K562 (cell line): ENCODE results near the gene GABRB1. TPM values are rescaled to one million over a fixed set of nuclear protein-coding genes. Genes with fewer than 3 reads are reported as not detected.

Experiments
- ATAC-seq: fragments of 200-7000 bp; cut with Tn5 transposase; 3 replicates; pipeline ENCODE4 v1.9.1; 2020; ENCODE audit warnings: moderate library complexity
- BruUV-seq: library from RNA; stranded (reverse); fragments of 400-500 nt; replicated peaks from 2 replicates; lab custom pipeline; 2021; lab: Mats Ljungman, UMichigan
- CTCF ChIA-PET: fragments of 300-600 bp; formaldehyde crosslinking; extraction: SDS; loops from one replicate; lab custom pipeline; 2021; ENCODE audit warnings: low intra/inter-chr PET ratio; lab: Yijun Ruan, JAX
- POLR2A ChIA-PET: fragments of 300-600, 350-650 bp; sonication (Branson Sonifier 250); formaldehyde crosslinking; extraction: SDS; loops from one replicate; lab custom pipeline; 2021; ENCODE audit warnings: antibody characterized with exemption, inconsistent platforms; lab: Yijun Ruan, JAX
- DNase-seq, 4 experiments: peaks; one replicate each; pipeline versions ENCODE4 v3.0.0 to v3.0.0-alpha.2; 2011 to 2018; ENCODE audit warnings: low spot score in 3 of 4, mixed read lengths in 3 of 4; ENCODE audit errors: extremely low read depth in 1 of 4
- FAIRE-seq: peaks from 2 replicates; lab custom pipeline; 2011; peaks lifted over from hg19 to GRCh38; lab: Jason Lieb, UNC
- H2AFZ ChIP-seq: 2 replicates; pipeline ENCODE4 v1.6.0; 2011; ENCODE audit warnings: low read depth, low read length, control low read depth, inconsistent platforms
- H3K27ac ChIP-seq: fragments of 200-600 bp; 3 replicates; pipeline ENCODE4 v1.8.0; 2011; ENCODE audit warnings: low read depth, mild to moderate bottlenecking, control low read depth, inconsistent platforms, low read length, moderate library complexity, mixed read lengths; ENCODE audit errors: extremely low read depth
- H3K27me3 ChIP-seq, 2 experiments: fragments of 300-600 bp in 1 of 2; 2 replicates in 1 of 2; 3 replicates in 1 of 2; pipeline versions ENCODE4 v1.6.0 to v1.8.0; 2011; ENCODE audit warnings: inconsistent platforms in 2 of 2, low read length in 2 of 2, mild to moderate bottlenecking in 1 of 2, mixed read lengths in 1 of 2, moderate library complexity in 1 of 2; ENCODE audit not compliant: control insufficient read depth in 2 of 2, insufficient read depth in 2 of 2
- H3K36me3 ChIP-seq: fragments of 300-600 bp; 3 replicates; pipeline ENCODE4 v1.8.0; 2011; ENCODE audit warnings: mild to moderate bottlenecking, low read length, inconsistent platforms; ENCODE audit not compliant: control insufficient read depth, insufficient read depth
- H3K4me1 ChIP-seq, 2 experiments: fragments of 200-600 bp in 1 of 2; replicated peaks in 1 of 2; 2 replicates in 1 of 2; 3 replicates in 1 of 2; pipeline versions ENCODE4 v1.5.1 to v1.8.0; 2011; ENCODE audit warnings: inconsistent platforms in 2 of 2, low read length in 2 of 2, mild to moderate bottlenecking in 1 of 2, mixed read lengths in 1 of 2, moderate library complexity in 1 of 2; ENCODE audit not compliant: control insufficient read depth in 2 of 2, insufficient read depth in 2 of 2
- H3K4me2 ChIP-seq: 2 replicates; pipeline ENCODE4 v1.6.1; 2011; ENCODE audit warnings: low read length, control low read depth, inconsistent platforms, mixed read lengths; ENCODE audit not compliant: insufficient read depth
- H3K4me3 ChIP-seq: fragments of 200-600 bp; sonication (generic), shearing (Covaris generic); 2 replicates; pipeline ENCODE4 v1.5.1; 2016; ENCODE audit warnings: control low read depth, inconsistent platforms
- H3K79me2 ChIP-seq: fragments of 200-600 bp; 3 replicates; pipeline ENCODE4 v1.8.0; 2011; ENCODE audit warnings: low read length, inconsistent platforms; ENCODE audit not compliant: control insufficient read depth, insufficient read depth
- H3K9ac ChIP-seq, 2 experiments: 2 replicates each; pipeline versions ENCODE4 v1.6.0 to v1.6.1; 2011; ENCODE audit warnings: low read depth in 2 of 2, low read length in 2 of 2, control low read depth in 1 of 2, inconsistent platforms in 1 of 2, mild to moderate bottlenecking in 1 of 2, mixed read lengths in 1 of 2; ENCODE audit not compliant: insufficient read depth in 1 of 2
- H3K9me1 ChIP-seq: one replicate; pipeline ENCODE4 v1.6.0; 2011; ENCODE audit warnings: inconsistent platforms, mild to moderate bottlenecking, low read length, moderate library complexity; ENCODE audit not compliant: control insufficient read depth, insufficient read depth
- H3K9me3 ChIP-seq: replicated peaks from 2 replicates; pipeline ENCODE4 v1.5.1; 2011; ENCODE audit warnings: low read depth, low read length, inconsistent platforms; ENCODE audit not compliant: control insufficient read depth, insufficient read depth
- H4K20me1 ChIP-seq: replicated peaks from 2 replicates; pipeline ENCODE4 v1.6.1; 2011; ENCODE audit warnings: low read length, inconsistent platforms, mixed read lengths; ENCODE audit not compliant: control insufficient read depth, insufficient read depth
- CBX2 ChIP-seq: fragments of 200-600 bp; sonication (generic); IDR thresholded peaks from one replicate; pipeline ENCODE4 v1.6.1; 2012; ENCODE audit warnings: mild to moderate bottlenecking, low read length, inconsistent platforms; ENCODE audit not compliant: insufficient read depth, poor library complexity, severe bottlenecking
- CHD1 ChIP-seq: fragments of 200-600 bp; sonication (generic); IDR thresholded peaks from one replicate; pipeline ENCODE4 v1.6.1; 2012; ENCODE audit warnings: mild to moderate bottlenecking, moderate library complexity, low read length, inconsistent platforms
- DPF2 ChIP-seq: fragments of 450-650 bp; IDR thresholded peaks from 2 replicates; pipeline ENCODE4 v1.6.1; 2016
- KLF1 ChIP-seq: fragments of 450-650 bp; IDR thresholded peaks from 2 replicates; pipeline ENCODE4 v1.6.1; 2016; ENCODE audit warnings: missing genetic modification characterization, missing compliant biosample characterization
- NFE2 ChIP-seq: IDR thresholded peaks from 2 replicates; pipeline ENCODE4 v1.6.1; 2014; ENCODE audit warnings: antibody characterized with exemption, low read depth
- POLR2AphosphoS5 ChIP-seq: IDR thresholded peaks from 2 replicates; pipeline ENCODE4 v1.6.1; 2011; ENCODE audit warnings: mild to moderate bottlenecking, low read depth, low read length, moderate library complexity; ENCODE audit not compliant: control insufficient read depth, insufficient read depth
- TAF1 ChIP-seq: IDR thresholded peaks from 2 replicates; pipeline ENCODE4 v1.6.1; 2011; ENCODE audit warnings: mild to moderate bottlenecking, low read length, moderate library complexity; ENCODE audit not compliant: insufficient read depth, control insufficient read depth, severe bottlenecking; ENCODE audit errors: extremely low read depth
- ZFX ChIP-seq: sonication (generic); formaldehyde crosslinking; IDR thresholded peaks from 2 replicates; pipeline ENCODE4 v1.8.0; 2022; ENCODE audit warnings: mild to moderate bottlenecking, missing genetic modification reagents, moderate library complexity
- ZNF41 ChIP-seq: fragments of 250-450 bp; sonication (Bioruptor Pico); conservative IDR thresholded peaks from 2 replicates; pipeline ENCODE4 v1.4.0; 2020; ENCODE audit warnings: mild to moderate bottlenecking
- ZNF655 ChIP-seq: fragments of 250-450 bp; sonication (Bioruptor Pico); IDR thresholded peaks from 2 replicates; pipeline ENCODE4 v1.5.0; 2021
- ZNF695 ChIP-seq: fragments of 450-650 bp; formaldehyde crosslinking; IDR thresholded peaks from 2 replicates; pipeline ENCODE4 v1.4.0; 2020; ENCODE audit warnings: mild to moderate bottlenecking, moderate library complexity
- in situ Hi-C: fragments of 300-500 bp; cut with MboI; formaldehyde crosslinking; loops from 4 replicates; pipeline ENCODE4 v1.15.0; 2018; ENCODE audit warnings: inconsistent platforms, mixed read lengths
- intact Hi-C: fragments of 100-400 bp; cut with micrococcal nuclease; formaldehyde crosslinking; loops from 2 replicates; pipeline ENCODE4 v1.14.2; 2022
- polyA plus RNA-seq, 8 experiments: library from polyadenylated mRNA; depleted of rRNA in 4 of 8; stranded (reverse) in 5 of 8; unstranded in 3 of 8; fragments of >200 nt; fragmentation: Nextera tagmentation in 2 of 8; fragmentation: Illumina TruSeq in 1 of 8; extraction: Ambion mirVana in 2 of 8; extraction: Trizol in 1 of 8; gene quantifications; 2 replicates each; pipeline versions ENCODE4 v1.2.1 to v1.2.3, GENCODE V29; 2011 to 2014; ENCODE audit warnings: inconsistent platforms in 1 of 8, missing spikeins in 1 of 8
- total RNA-seq, 7 experiments: library from RNA; depleted of rRNA in 6 of 7; stranded (reverse); fragments of >200 nt in 6 of 7; fragmentation: Illumina TruSeq in 2 of 7; extraction: Trizol in 2 of 7; gene quantifications; 2 replicates each; pipeline versions ENCODE4 v1.2.1 to v1.2.3, GENCODE V29; 2011 to 2021; ENCODE audit warnings: low replicate concordance in 1 of 7

GABRB1 gene
- total and polyA plus RNA-seq, 9 of the 15 experiments (the other 6 are each of a cell fraction or from before 2014, with no cell fraction given) = not detected

GRCh38 chr4:47373174-47373573 lies 341.8 kb downstream of the GABRB1 start:
- TF ChIP-seq ZFX (CRISPR knock-in tag) (no peak), ZNF655 (CRISPR knock-in tag) (no peak), DPF2 (no peak), KLF1 (tag) (no peak), POLR2AphosphoS5 (no peak), ZNF41 (CRISPR knock-in tag) (no peak), ZNF695 (CRISPR knock-in tag) (no peak), NFE2 (no peak), TAF1 (no peak), CBX2 (no peak), CHD1 (no peak)
- intact Hi-C loops = no loop called here
- ATAC-seq (no peak), DNase-seq (no peak), FAIRE-seq (no peak)
- H3K4me3 ChIP-seq = no peak overlapping the region
- H3K9ac ChIP-seq = no peak overlapping the region
- H3K9me3 ChIP-seq = no peaks in the 10 kb centered on the region
- H3K27me3 ChIP-seq = no peaks in the 10 kb centered on the region
- H2AFZ ChIP-seq = no peak overlapping the region
- in situ Hi-C loops = no loop called here
- peaks cover 0 to 5% of the 10 kb centered on the region in 2 experiments; a peak in 2 of 5 replicates for H3K4me1 ChIP-seq
- BruUV-seq = no TSS peak
- ChIA-PET POLR2A (interaction anchor here (0.6 kb wide), 1 partner anchor 23 kb away, joined by 3 read pairs; no protein-coding TSS in a partner anchor), CTCF (no interaction called here)
- no peak overlapping the region for H3K4me2 ChIP-seq
- H3K36me3 ChIP-seq = no peaks in the 10 kb centered on the region
- no peaks in the 10 kb centered on the region for H4K20me1 ChIP-seq
- no peaks in the 10 kb centered on the region for H3K79me2 ChIP-seq
- H3K9me1 ChIP-seq = no peaks in the 10 kb centered on the region
- H3K27ac ChIP-seq = no peak overlapping the region
